ENCODE data around the gene PPP4R1. TPM values are rescaled to one million over a fixed set of nuclear protein-coding genes. Genes with fewer than 3 reads are reported as not detected.
A peak's percentile ranks its signal among the peaks of the same experiment; 100 is the strongest.

The PPP4R1 gene, protein sequence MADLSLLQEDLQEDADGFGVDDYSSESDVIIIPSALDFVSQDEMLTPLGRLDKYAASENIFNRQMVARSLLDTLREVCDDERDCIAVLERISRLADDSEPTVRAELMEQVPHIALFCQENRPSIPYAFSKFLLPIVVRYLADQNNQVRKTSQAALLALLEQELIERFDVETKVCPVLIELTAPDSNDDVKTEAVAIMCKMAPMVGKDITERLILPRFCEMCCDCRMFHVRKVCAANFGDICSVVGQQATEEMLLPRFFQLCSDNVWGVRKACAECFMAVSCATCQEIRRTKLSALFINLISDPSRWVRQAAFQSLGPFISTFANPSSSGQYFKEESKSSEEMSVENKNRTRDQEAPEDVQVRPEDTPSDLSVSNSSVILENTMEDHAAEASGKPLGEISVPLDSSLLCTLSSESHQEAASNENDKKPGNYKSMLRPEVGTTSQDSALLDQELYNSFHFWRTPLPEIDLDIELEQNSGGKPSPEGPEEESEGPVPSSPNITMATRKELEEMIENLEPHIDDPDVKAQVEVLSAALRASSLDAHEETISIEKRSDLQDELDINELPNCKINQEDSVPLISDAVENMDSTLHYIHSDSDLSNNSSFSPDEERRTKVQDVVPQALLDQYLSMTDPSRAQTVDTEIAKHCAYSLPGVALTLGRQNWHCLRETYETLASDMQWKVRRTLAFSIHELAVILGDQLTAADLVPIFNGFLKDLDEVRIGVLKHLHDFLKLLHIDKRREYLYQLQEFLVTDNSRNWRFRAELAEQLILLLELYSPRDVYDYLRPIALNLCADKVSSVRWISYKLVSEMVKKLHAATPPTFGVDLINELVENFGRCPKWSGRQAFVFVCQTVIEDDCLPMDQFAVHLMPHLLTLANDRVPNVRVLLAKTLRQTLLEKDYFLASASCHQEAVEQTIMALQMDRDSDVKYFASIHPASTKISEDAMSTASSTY
- total RNA-seq (2014; rRNA removed; shearing (Covaris generic)) = 76.7 and 85.8 TPM in 2 replicates

- peak; percentile 91 for DNase-seq
- Histone ChIP-seq H3K36me3 (replicated peaks; ENCODE audit: control insufficient read depth, insufficient read depth, low read length) (peaks cover 5% of the 10 kb centered on the region), H3K27me3 (ENCODE audit: control insufficient read depth, insufficient read depth, low read length) (no peaks in the 10 kb centered on the region)
Measured at GRCh38 chr18:9614401-9615279, at the start of gene PPP4R1. Gene PPP4R1 (minus strand): TSS chr18:9614559. CDS start chr18:9614484, 75 bp downstream.

GRCh38 chr18:9663377-9663776 is 49.0 kb upstream of the PPP4R1 start:
- Histone ChIP-seq H3K4me3 (ENCODE audit: insufficient read depth, low read depth, low read length) (no peak overlapping the region), H3K27me3 (ENCODE audit: control insufficient read depth, insufficient read depth, low read length) (no peaks in the 10 kb centered on the region), H3K36me3 (replicated peaks; ENCODE audit: control insufficient read depth, insufficient read depth, low read length) (no peaks in the 10 kb centered on the region)
- no peak for DNase-seq

More at GRCh38 chr18:9614401-9615279, at the start of gene PPP4R1:
- H3K4me3 ChIP-seq (ENCODE audit: insufficient read depth, low read depth, low read length) = peak within 1 kb of the TSS; percentile 85

GRCh38 chr18:9661564-9661963 is 47.2 kb upstream of the PPP4R1 start:
- Histone ChIP-seq H3K4me3 (ENCODE audit: insufficient read depth, low read depth, low read length) (no peak overlapping the region), H3K27me3 (ENCODE audit: control insufficient read depth, insufficient read depth, low read length) (no peaks in the 10 kb centered on the region), H3K36me3 (replicated peaks; ENCODE audit: control insufficient read depth, insufficient read depth, low read length) (no peaks in the 10 kb centered on the region)
- peak; percentile 70 for DNase-seq

DNA sequence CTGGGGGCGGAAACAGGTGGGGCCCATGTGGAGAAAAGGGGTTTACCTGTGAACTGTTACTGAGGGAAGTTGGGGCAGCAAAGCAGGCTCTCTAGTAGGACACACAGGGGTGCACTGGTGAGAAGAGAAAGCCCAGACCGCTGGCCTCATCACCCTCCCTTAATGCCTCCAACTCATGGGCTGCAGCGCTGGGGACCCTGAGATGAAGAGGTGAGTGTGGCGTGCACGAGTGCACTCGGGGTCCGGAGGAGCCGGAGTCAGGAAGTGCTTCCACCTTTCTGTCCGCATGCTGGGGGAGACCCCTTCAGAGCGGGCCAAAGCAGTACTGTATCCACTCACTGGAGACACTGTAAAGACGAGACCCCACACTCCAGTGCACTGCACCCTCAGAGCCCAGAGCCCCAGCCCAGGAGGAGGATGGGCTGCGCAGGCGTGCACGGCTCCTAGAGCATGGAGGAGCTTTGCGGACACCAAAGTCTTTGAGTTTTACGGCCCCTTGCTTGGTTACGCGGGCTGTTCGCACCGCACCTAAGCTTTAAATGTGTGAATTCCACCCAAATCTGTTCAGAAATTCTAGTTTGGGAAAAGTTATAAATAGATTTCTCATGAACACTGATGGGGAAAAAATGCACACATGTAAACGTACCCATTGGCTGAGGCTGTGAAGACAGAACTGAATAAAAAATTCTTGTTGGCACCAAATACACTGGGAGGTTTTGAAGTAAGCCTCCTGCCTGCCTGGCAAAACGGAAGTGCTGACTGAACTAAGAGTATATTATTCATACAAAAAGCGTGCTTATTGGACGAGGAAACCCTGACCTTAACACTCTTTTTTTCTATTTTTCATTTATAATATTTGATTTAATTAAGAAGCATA is 45.4 kb upstream of the PPP4R1 start:
- DNase-seq = no peak
- no peaks in the 10 kb centered on the region for H3K36me3 ChIP-seq (replicated peaks; ENCODE audit: control insufficient read depth, insufficient read depth, low read length)
- no peaks in the 10 kb centered on the region for H3K27me3 ChIP-seq (ENCODE audit: control insufficient read depth, insufficient read depth, low read length)
- H3K4me3 ChIP-seq (ENCODE audit: insufficient read depth, low read depth, low read length) = no peak overlapping the region

DNA sequence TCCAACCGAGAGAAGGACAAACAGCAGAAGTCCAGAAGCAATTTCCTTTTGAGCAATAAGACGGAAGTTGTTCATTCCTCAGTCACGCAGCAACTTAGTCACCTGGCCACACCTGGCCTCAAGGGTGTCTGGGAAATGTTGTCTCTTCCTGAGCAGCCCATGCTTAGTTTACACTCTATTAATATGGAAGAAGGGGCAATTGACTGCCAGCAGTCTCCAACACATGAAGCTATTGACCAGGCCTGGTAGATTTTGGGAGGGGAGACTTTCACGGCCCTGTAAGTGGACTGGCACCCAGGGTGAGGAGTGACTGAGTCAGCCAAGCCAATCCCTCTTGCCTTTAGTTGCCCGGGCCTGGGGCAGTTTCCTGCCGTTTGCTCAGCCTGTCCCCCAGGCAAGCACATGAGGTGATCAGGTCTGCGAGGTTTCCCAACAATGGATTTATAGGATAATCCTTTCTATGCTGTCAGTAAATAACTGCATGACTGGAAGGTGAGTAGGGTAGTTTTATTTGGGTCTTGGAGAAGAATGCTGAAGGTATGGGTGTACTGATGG is 43.8 kb upstream of the PPP4R1 start:
- H3K4me3 ChIP-seq (ENCODE audit: insufficient read depth, low read depth, low read length) = no peak overlapping the region
- H3K27me3 ChIP-seq (ENCODE audit: control insufficient read depth, insufficient read depth, low read length) = no peaks in the 10 kb centered on the region
- H3K36me3 ChIP-seq (replicated peaks; ENCODE audit: control insufficient read depth, insufficient read depth, low read length) = no peaks in the 10 kb centered on the region
- no peak for DNase-seq

GRCh38 chr18:9655232-9655767 is 40.9 kb upstream of the PPP4R1 start:
- no peaks in the 10 kb centered on the region for H3K27me3 ChIP-seq (ENCODE audit: control insufficient read depth, insufficient read depth, low read length)
- DNase-seq = no peak
- H3K36me3 ChIP-seq (replicated peaks; ENCODE audit: control insufficient read depth, insufficient read depth, low read length) = no peaks in the 10 kb centered on the region
- no peak overlapping the region for H3K4me3 ChIP-seq (ENCODE audit: insufficient read depth, low read depth, low read length)

DNA sequence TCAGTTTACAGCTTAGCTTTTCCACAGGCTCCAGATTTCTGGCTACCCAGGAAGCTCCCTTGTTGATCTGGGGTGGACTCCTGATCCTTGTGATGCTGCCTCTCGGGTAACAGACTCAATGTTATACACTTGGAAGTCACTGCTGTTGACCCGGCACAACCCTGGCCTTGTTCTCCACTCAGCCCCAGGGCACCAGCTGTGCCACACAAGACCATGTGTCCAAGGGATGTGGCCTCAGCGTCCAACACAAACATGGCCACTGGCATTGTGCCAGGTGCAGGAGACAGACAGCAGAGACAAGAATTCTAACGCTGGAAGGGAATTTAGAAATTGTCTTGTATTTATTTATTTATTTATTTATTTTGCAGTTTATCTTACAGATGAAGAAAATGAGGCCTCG is 39.0 kb upstream of the PPP4R1 start:
- Histone ChIP-seq H3K36me3 (replicated peaks; ENCODE audit: control insufficient read depth, insufficient read depth, low read length) (no peaks in the 10 kb centered on the region), H3K27me3 (ENCODE audit: control insufficient read depth, insufficient read depth, low read length) (no peaks in the 10 kb centered on the region), H3K4me3 (ENCODE audit: insufficient read depth, low read depth, low read length) (no peak overlapping the region)
- DNase-seq = no peak

DNA sequence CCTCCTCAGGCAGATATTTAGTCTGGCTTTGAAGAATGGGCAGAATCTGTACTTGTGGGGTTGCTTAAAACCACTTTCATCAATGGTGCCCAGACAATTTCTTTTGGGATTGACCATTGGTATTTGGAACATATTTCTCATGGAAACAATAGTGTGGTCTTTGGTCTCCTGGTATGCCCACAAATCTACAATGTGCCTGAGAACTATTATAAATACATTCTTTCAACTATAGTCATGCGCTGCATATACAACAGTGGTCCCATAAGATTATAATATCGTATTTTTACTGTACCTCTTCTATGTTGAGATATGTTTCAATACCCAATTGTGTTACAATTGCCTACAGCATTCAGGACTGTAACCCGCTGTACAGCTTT is 34.8 kb upstream of the PPP4R1 start:
- H3K36me3 ChIP-seq (replicated peaks; ENCODE audit: control insufficient read depth, insufficient read depth, low read length) = no peaks in the 10 kb centered on the region
- no peak for DNase-seq
- H3K4me3 ChIP-seq (ENCODE audit: insufficient read depth, low read depth, low read length) = no peak overlapping the region
- no peaks in the 10 kb centered on the region for H3K27me3 ChIP-seq (ENCODE audit: control insufficient read depth, insufficient read depth, low read length)

DNA sequence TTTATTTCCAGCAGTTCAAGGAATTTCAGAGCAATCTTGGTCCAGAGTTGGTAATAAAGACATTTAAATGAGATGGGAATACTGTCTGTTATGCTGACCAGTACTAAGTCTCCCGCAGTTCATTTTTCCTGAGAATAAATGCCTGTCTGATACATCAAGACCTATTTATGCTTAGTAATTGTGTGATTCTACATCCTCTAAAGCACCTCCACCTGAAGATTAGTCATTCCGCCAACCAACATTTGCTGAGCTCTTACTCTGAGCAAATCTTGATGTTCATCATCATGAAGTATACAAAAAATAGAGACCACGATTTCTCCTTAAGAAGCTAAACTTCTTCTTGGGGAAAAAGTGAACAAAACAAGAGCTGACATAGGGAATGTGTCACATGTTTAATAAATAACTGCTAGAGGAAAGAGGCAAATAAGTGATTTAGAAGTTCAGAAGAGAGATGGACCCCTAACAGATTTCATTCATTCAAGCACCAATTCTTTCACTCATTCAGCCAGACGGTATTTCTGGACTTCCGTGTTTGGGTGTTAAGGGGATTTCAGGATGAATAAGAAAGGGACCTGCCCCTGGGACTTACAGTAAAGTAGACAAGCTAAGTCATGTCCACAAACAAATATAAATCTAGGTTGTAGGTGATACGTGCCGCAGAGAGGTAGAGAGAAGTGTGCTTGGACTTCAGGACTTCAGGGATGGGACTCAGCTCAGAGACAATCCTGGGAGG is 34.2 kb upstream of the PPP4R1 start:
- Histone ChIP-seq H3K27me3 (ENCODE audit: control insufficient read depth, insufficient read depth, low read length) (no peaks in the 10 kb centered on the region), H3K4me3 (ENCODE audit: insufficient read depth, low read depth, low read length) (no peak overlapping the region), H3K36me3 (replicated peaks; ENCODE audit: control insufficient read depth, insufficient read depth, low read length) (no peaks in the 10 kb centered on the region)
- DNase-seq = no peak

- Histone ChIP-seq H3K36me3 (replicated peaks; ENCODE audit: control insufficient read depth, insufficient read depth, low read length) (no peaks in the 10 kb centered on the region), H3K27me3 (ENCODE audit: control insufficient read depth, insufficient read depth, low read length) (no peaks in the 10 kb centered on the region), H3K4me3 (ENCODE audit: insufficient read depth, low read depth, low read length) (no peak overlapping the region)
- no peak for DNase-seq
Measured at GRCh38 chr18:9647496-9648323, 33.4 kb upstream of the PPP4R1 start.

DNA sequence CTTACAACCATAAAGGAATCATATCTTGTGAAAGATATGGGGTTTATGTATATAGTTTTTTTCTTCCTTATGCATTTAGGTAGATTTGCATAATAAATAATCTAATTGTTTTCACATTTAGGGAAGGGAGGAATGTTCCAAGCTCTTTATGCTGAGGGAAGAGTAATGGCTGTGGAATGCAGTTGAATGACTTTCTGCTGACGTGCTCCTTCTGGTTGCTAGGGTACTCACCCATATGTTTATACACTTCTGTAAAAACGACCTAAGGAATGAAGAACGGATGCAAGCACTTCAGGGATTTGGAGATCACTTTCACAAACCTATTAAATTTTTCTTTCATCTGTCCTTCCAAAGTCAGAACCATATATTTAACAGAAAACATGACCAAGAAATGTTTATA is 29.2 kb upstream of the PPP4R1 start:
- Histone ChIP-seq H3K36me3 (replicated peaks; ENCODE audit: control insufficient read depth, insufficient read depth, low read length) (no peaks in the 10 kb centered on the region), H3K27me3 (ENCODE audit: control insufficient read depth, insufficient read depth, low read length) (no peaks in the 10 kb centered on the region), H3K4me3 (ENCODE audit: insufficient read depth, low read depth, low read length) (no peak overlapping the region)
- DNase-seq = peak; percentile 61
